GM13976 (cell line): Measurements from ENCODE around the gene OSBPL7.
"Not testable (repeated sequence)": the region's sequence is repeated elsewhere in the genome, so short reads cannot be mapped to it uniquely, and the experiment has no call there.

ENCODE experiments used
- DNase-seq: peaks from one replicate; pipeline ENCODE4 v3.0.0; 2012; ENCODE audit warnings: low spot score
- CTCF ChIP-seq: IDR thresholded peaks from 2 replicates; pipeline ENCODE4 v1.5.1; 2012; ENCODE audit warnings: borderline replicate concordance, mild to moderate bottlenecking; ENCODE audit not compliant: insufficient read depth; ENCODE audit errors: extremely low read depth, missing control alignments, control extremely low read depth
- in situ Hi-C: fragments of 300-500 bp; cut with MboI; formaldehyde crosslinking; loops from one replicate; pipeline ENCODE4 v1.12.0; 2022; ENCODE audit warnings: low sequenced_read_pairs, mixed read lengths, inconsistent platforms; ENCODE audit not compliant: unreplicated experiment

Gene OSBPL7

GRCh38 chr17:47774987-47775580, 46.5 kb downstream of the OSBPL7 start:
- TF ChIP-seq CTCF, result no peak
- in situ Hi-C loops, result loop anchor here (25.0 kb wide), 1 partner anchor 413 kb away; no protein-coding TSS in a partner anchor
- DNase-seq, result no peak

- no peak for TF ChIP-seq CTCF
- in situ Hi-C loops, result no loop called here
- no peak for DNase-seq
Observed at GRCh38 chr17:47774331-47774730, 47.3 kb downstream of the OSBPL7 start.

GRCh38 chr17:47773649-47774048, 47.9 kb downstream of the OSBPL7 start:
- in situ Hi-C loops, DNase-seq: not testable (repeated sequence)

GRCh38 chr17:47763913-47764582, 57.5 kb downstream of the OSBPL7 start:
- DNase-seq, result no peak
- in situ Hi-C loops, result no loop called here
- TF ChIP-seq CTCF, result no peak

GRCh38 chr17:47762728-47763127, 58.9 kb downstream of the OSBPL7 start:
- in situ Hi-C loops, result no loop called here
- TF ChIP-seq CTCF, result no peak
- DNase-seq, result no peak

GRCh38 chr17:47760409-47761140, 61.0 kb downstream of the OSBPL7 start:
- in situ Hi-C loops, result no loop called here
- no peak for TF ChIP-seq CTCF
- DNase-seq, result no peak

- no peak for DNase-seq
- in situ Hi-C loops, result no loop called here
- TF ChIP-seq CTCF, result no peak
Observed at GRCh38 chr17:47757386-47757785, 64.2 kb downstream of the OSBPL7 start.
